Renal pelvis (tissue), 3 donors: Measurements from ENCODE around the gene NEDD8. TPM values are rescaled to one million over a fixed set of nuclear protein-coding genes. Genes with fewer than 3 reads are reported as not detected.

ENCODE experiments used
- polyA plus RNA-seq, 3 donors: library from polyadenylated mRNA; unstranded; fragments of 120-200 nt; gene quantifications; one replicate each; pipeline ENCODE4 v1.2.1, GENCODE V29; 2013; ENCODE audit not compliant: insufficient read length in 3 of 3

NEDD8 gene
- polyA plus RNA-seq, 3 donors: 197 to 260 (median 254) TPM

Other genes starting within 250 kb of the NEDD8 start
- gene DHRS4L2, start 243.4 kb downstream of the NEDD8 start, polyA plus RNA-seq: 10 to 100 TPM; 36.1 to 44.3 (median 36.8) TPM
- gene CARMIL3, start 180.4 kb downstream of the NEDD8 start, polyA plus RNA-seq: 1 to 10 TPM; 2.2 to 2.4 (median 2.4) TPM
- under 1 TPM in 1 of 3 donors, not detected in 2; 0.24 TPM for gene CPNE6, start 160.8 kb downstream of the NEDD8 start, polyA plus RNA-seq
- 10 to 100 TPM; 37.7 to 41.7 (median 40.0) TPM for gene PCK2, start 138.1 kb downstream of the NEDD8 start, polyA plus RNA-seq
- 10 to 100 TPM; 82.2 to 96.2 (median 92.8) TPM for gene DCAF11, start 117.6 kb downstream of the NEDD8 start, polyA plus RNA-seq
- gene NRL, start 117.4 kb downstream of the NEDD8 start, polyA plus RNA-seq: 1 to 10 TPM; 2.7 to 3.2 (median 2.9) TPM
- gene FITM1, start 101.7 kb downstream of the NEDD8 start, polyA plus RNA-seq: 1 to 10 TPM; 1.1 to 2.3 (median 1.5) TPM
- gene PSME1, start 96.2 kb downstream of the NEDD8 start, polyA plus RNA-seq: 100 to 1,000 TPM; 175 to 216 (median 196) TPM
- 10 to 100 TPM; 19.8 to 29.7 (median 21.1) TPM for gene EMC9, start 90.8 kb downstream of the NEDD8 start, polyA plus RNA-seq
- gene PSME2, start 85.8 kb downstream of the NEDD8 start, polyA plus RNA-seq: 100 to 1,000 TPM; 145 to 164 (median 151) TPM
- 10 to 100 TPM; 46.4 to 70.4 (median 53.4) TPM for gene RNF31, start 84.9 kb downstream of the NEDD8 start, polyA plus RNA-seq
- 10 to 100 TPM; 56.8 to 68.9 (median 57.2) TPM for gene IRF9, start 71.1 kb downstream of the NEDD8 start, polyA plus RNA-seq
- 10 to 100 TPM; 71.4 to 85.6 (median 80.8) TPM for gene REC8, start 60.3 kb downstream of the NEDD8 start, polyA plus RNA-seq
- 10 to 100 TPM; 39.6 to 48.5 (median 42.8) TPM for gene IPO4, start 43.6 kb downstream of the NEDD8 start, polyA plus RNA-seq
- 10 to 100 TPM; 45.2 to 55.8 (median 46.7) TPM for gene TM9SF1, start 36.9 kb downstream of the NEDD8 start, polyA plus RNA-seq
- 10 to 100 TPM in 2 of 3 donors, 1 to 10 TPM in 1; 3.9 to 17.9 (median 14.1) TPM for gene TSSK4, start 26.7 kb downstream of the NEDD8 start, polyA plus RNA-seq
- gene CHMP4A, start 18.9 kb downstream of the NEDD8 start, polyA plus RNA-seq: 10 to 100 TPM; 50.6 to 70.2 (median 58.2) TPM
- gene MDP1, start 16.3 kb downstream of the NEDD8 start, polyA plus RNA-seq: 10 to 100 TPM; 13.0 to 20.1 (median 15.3) TPM
- 100 to 1,000 TPM; 120 to 132 (median 123) TPM for gene GMPR2, start 562 bp upstream of the NEDD8 start, polyA plus RNA-seq
- 10 to 100 TPM; 59.4 to 62.5 (median 60.9) TPM for gene TINF2, start 10.3 kb upstream of the NEDD8 start, polyA plus RNA-seq
- gene TGM1, start 30.8 kb upstream of the NEDD8 start, polyA plus RNA-seq: 1 to 10 TPM; 1.5 to 4.2 (median 2.5) TPM
- gene RABGGTA, start 39.2 kb upstream of the NEDD8 start, polyA plus RNA-seq: 10 to 100 TPM; 24.2 to 25.5 (median 25.0) TPM
- 10 to 100 TPM; 41.6 to 68.7 (median 43.4) TPM for gene DHRS1, start 67.4 kb upstream of the NEDD8 start, polyA plus RNA-seq
- gene NOP9, start 67.5 kb upstream of the NEDD8 start, polyA plus RNA-seq: 10 to 100 TPM; 28.0 to 29.7 (median 28.7) TPM
- 10 to 100 TPM; 24.7 to 32.3 (median 28.3) TPM for gene CIDEB, start 75.6 kb upstream of the NEDD8 start, polyA plus RNA-seq
- gene LTB4R2, start 77.8 kb upstream of the NEDD8 start, polyA plus RNA-seq: 1 to 10 TPM; 3.2 to 5.3 (median 4.4) TPM
- 1 to 10 TPM; 5.0 to 7.2 (median 5.7) TPM for gene LTB4R, start 79.1 kb upstream of the NEDD8 start, polyA plus RNA-seq
- gene ADCY4, start 102.7 kb upstream of the NEDD8 start, polyA plus RNA-seq: 10 to 100 TPM; 19.3 to 22.6 (median 20.8) TPM
- 1 to 10 TPM; 3.3 to 4.1 (median 3.8) TPM for gene RIPK3, start 107.6 kb upstream of the NEDD8 start, polyA plus RNA-seq
- 10 to 100 TPM; 60.1 to 84.6 (median 72.6) TPM for gene NFATC4, start 135.8 kb upstream of the NEDD8 start, polyA plus RNA-seq
- 10 to 100 TPM; 44.1 to 58.4 (median 56.4) TPM for gene NYNRIN, start 166.6 kb upstream of the NEDD8 start, polyA plus RNA-seq
- gene CBLN3, start 197.3 kb upstream of the NEDD8 start, polyA plus RNA-seq: 1 to 10 TPM; 2.4 to 4.2 (median 3.1) TPM
- gene KHNYN, start 197.6 kb upstream of the NEDD8 start, polyA plus RNA-seq: 10 to 100 TPM; 43.7 to 55.8 (median 53.3) TPM
- 10 to 100 TPM; 69.5 to 78.3 (median 76.8) TPM for gene SDR39U1, start 210.4 kb upstream of the NEDD8 start, polyA plus RNA-seq